DND-41 (cell line): ENCODE results near the gene GRAMD2B.

Experiments used
- ATAC-seq: fragments of 200-7000 bp; cut with Tn5 transposase; 3 replicates; pipeline ENCODE4 v1.9.1; 2021; ENCODE audit warnings: low read depth; ENCODE audit not compliant: insufficient read depth
- DNase-seq: peaks from one replicate; pipeline ENCODE4 v3.0.0-alpha.2; 2020
- H2AFZ ChIP-seq: 2 replicates; pipeline ENCODE4 v1.6.0; 2012; ENCODE audit warnings: low read depth, low read length
- H3K27ac ChIP-seq: 2 replicates; pipeline ENCODE4 v1.5.1; 2012; ENCODE audit warnings: low read length, inconsistent platforms
- H3K27me3 ChIP-seq: fragments of 200-600 bp; sonication (generic); 2 replicates; pipeline ENCODE4 v1.6.0; 2012; ENCODE audit warnings: low read length, mild to moderate bottlenecking, inconsistent platforms; ENCODE audit not compliant: insufficient read depth, poor library complexity
- H3K36me3 ChIP-seq: 2 replicates; pipeline ENCODE4 v1.5.1; 2012; ENCODE audit warnings: low read length, inconsistent platforms; ENCODE audit not compliant: insufficient read depth
- H3K4me1 ChIP-seq: 2 replicates; pipeline ENCODE4 v1.5.1; 2012; ENCODE audit warnings: mild to moderate bottlenecking, low read length; ENCODE audit not compliant: insufficient read depth
- H3K4me2 ChIP-seq: 2 replicates; pipeline ENCODE4 v1.6.0; 2012; ENCODE audit warnings: mild to moderate bottlenecking, moderate library complexity, low read length, inconsistent platforms; ENCODE audit not compliant: insufficient read depth
- H3K4me3 ChIP-seq, 2 experiments: fragments of 200-600 bp in 1 of 2; shearing (Covaris generic) in 1 of 2; 2 replicates each; pipeline ENCODE4 v1.5.1; 2012 to 2016; ENCODE audit warnings: inconsistent platforms in 2 of 2, low read length in 2 of 2, mild to moderate bottlenecking in 2 of 2, low read depth in 1 of 2, moderate library complexity in 1 of 2
- H3K79me2 ChIP-seq: 2 replicates; pipeline ENCODE4 v1.6.0; 2012; ENCODE audit warnings: low read length, inconsistent platforms; ENCODE audit not compliant: insufficient read depth
- H3K9ac ChIP-seq: 2 replicates; pipeline ENCODE4 v1.6.0; 2012; ENCODE audit warnings: low read depth, mild to moderate bottlenecking, inconsistent platforms, low read length, moderate library complexity
- H3K9me3 ChIP-seq: 2 replicates; pipeline ENCODE4 v1.5.1; 2012; ENCODE audit warnings: low read length, moderate library complexity, mild to moderate bottlenecking, inconsistent platforms; ENCODE audit not compliant: insufficient read depth, severe bottlenecking
- H4K20me1 ChIP-seq: 2 replicates; pipeline ENCODE4 v1.6.0; 2012; ENCODE audit warnings: low read length; ENCODE audit not compliant: insufficient read depth
- CTCF ChIP-seq: IDR thresholded peaks from 2 replicates; pipeline ENCODE4 v1.5.1; 2012; ENCODE audit warnings: borderline replicate concordance, low read length, moderate library complexity, mild to moderate bottlenecking; ENCODE audit not compliant: poor library complexity, severe bottlenecking; ENCODE audit errors: extremely low read depth
- EZH2 ChIP-seq: IDR thresholded peaks from 3 replicates; pipeline ENCODE4 v1.6.1; 2012; ENCODE audit warnings: borderline replicate concordance, low read depth, mild to moderate bottlenecking, moderate library complexity, low read length, inconsistent platforms; ENCODE audit not compliant: severe bottlenecking

GRAMD2B gene

GRCh38 chr5:126477294-126478117, 54.3 kb downstream of the GRAMD2B start:
- H3K79me2 ChIP-seq, result no peaks in the 10 kb centered on the region
- H3K4me3 ChIP-seq, result no peak overlapping the region
- H3K9ac ChIP-seq, result no peak overlapping the region

DNA sequence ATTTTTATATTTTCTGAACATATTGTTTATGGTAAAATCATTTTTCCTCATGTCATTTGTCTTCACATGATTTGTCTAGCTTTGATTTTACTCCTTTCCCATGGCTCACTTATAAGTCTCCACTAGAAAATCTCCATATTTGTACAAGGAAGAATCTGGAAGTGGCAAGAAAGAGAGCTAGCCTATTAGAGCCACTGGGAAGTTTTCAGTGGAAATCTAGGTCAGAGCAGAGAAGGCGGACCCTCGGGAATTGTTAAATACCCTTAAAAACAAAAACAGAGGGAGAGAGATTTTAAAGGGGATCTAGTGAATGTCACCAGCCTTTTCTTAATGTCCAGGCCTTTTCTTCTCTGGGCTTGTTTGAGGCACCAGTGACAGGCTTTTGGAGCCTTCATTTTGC, 56.6 kb downstream of the GRAMD2B start:
- H3K27ac ChIP-seq, result no peak overlapping the region
- DNase-seq (no peak), ATAC-seq (no peak)
- no peaks in the 10 kb centered on the region for H3K79me2 ChIP-seq
- peaks cover 5% of the 10 kb centered on the region; the same call in 1 of the 2 replicates for H3K36me3 ChIP-seq
- TF ChIP-seq EZH2 (no peak), CTCF (no peak)
- no peaks in the 10 kb centered on the region for H3K9me3 ChIP-seq
- H3K4me2 ChIP-seq, result no peak overlapping the region
- H4K20me1 ChIP-seq, result no peaks in the 10 kb centered on the region
- H2AFZ ChIP-seq, result no peak overlapping the region
- H3K4me3 ChIP-seq, result no peak overlapping the region
- no peak overlapping the region for H3K9ac ChIP-seq
- H3K4me1 ChIP-seq, result no peaks in the 10 kb centered on the region
- H3K27me3 ChIP-seq, result no peaks in the 10 kb centered on the region

More at GRCh38 chr5:126477294-126478117, 54.3 kb downstream of the GRAMD2B start:
- Histone ChIP-seq H3K4me1 (no peaks in the 10 kb centered on the region), H4K20me1 (no peaks in the 10 kb centered on the region), H3K9me3 (no peaks in the 10 kb centered on the region), H3K4me2 (no peak overlapping the region), H2AFZ (no peak overlapping the region), H3K36me3 (no peaks in the 10 kb centered on the region), H3K27me3 (no peaks in the 10 kb centered on the region), H3K27ac (no peak overlapping the region)
- ATAC-seq, result no peak
- no peak for DNase-seq
- no peak for TF ChIP-seq CTCF
- TF ChIP-seq EZH2, result no peak

- no peak overlapping the region for H3K9ac ChIP-seq
- no peaks in the 10 kb centered on the region for H3K27me3 ChIP-seq
- H3K4me1 ChIP-seq, result no peaks in the 10 kb centered on the region
- no peak overlapping the region for H3K4me2 ChIP-seq
- no peak overlapping the region for H3K27ac ChIP-seq
- no peak overlapping the region for H2AFZ ChIP-seq
- peaks cover 8% of the 10 kb centered on the region; the same call in 1 of the 2 replicates for H3K36me3 ChIP-seq
- no peaks in the 10 kb centered on the region for H3K79me2 ChIP-seq
- H4K20me1 ChIP-seq, result no peaks in the 10 kb centered on the region
- H3K4me3 ChIP-seq, result no peak overlapping the region
- H3K9me3 ChIP-seq, result no peaks in the 10 kb centered on the region
- ATAC-seq (no peak), DNase-seq (no peak)
- TF ChIP-seq CTCF, result no peak
- no peak for TF ChIP-seq EZH2
Measured at GRCh38 chr5:126480824-126481223, 57.6 kb downstream of the GRAMD2B start.

DNA sequence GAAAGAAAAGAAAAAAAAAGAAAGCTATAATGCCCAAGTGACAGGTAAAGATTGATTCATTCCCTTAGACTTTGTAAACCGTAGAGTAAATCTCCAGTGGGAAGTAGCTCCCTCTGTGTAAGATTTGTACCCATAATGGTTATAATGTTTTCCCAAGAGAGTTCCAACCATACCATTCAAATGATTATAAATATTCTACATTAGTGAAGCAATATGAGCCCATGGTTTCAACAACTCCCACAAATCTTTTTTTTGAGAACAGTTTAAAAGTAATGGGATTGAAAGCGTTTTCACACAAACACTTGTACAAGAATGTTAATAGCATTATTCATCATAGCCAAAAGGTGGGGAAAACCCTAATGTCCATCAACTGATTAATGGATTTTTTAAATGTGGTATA, 58.0 kb downstream of the GRAMD2B start:
- TF ChIP-seq CTCF, result no peak
- TF ChIP-seq EZH2, result no peak
- Histone ChIP-seq H3K9ac (no peak overlapping the region), H3K36me3 (peaks cover 8% of the 10 kb centered on the region; the same call in 1 of the 2 replicates), H4K20me1 (no peaks in the 10 kb centered on the region), H3K4me3 (no peak overlapping the region), H3K4me2 (no peak overlapping the region), H3K27ac (no peak overlapping the region), H2AFZ (no peak overlapping the region), H3K27me3 (no peaks in the 10 kb centered on the region), H3K4me1 (no peaks in the 10 kb centered on the region), H3K9me3 (no peaks in the 10 kb centered on the region), H3K79me2 (no peaks in the 10 kb centered on the region)
- DNase-seq (no peak), ATAC-seq (no peak)
